ENCODE results near the gene OGG1.
"Not testable (repeated sequence)": the region's sequence is repeated elsewhere in the genome, so short reads cannot be mapped to it uniquely, and the experiment has no call there.

The OGG1 gene

GRCh38 chr3:9768141-9768775, 18.5 kb downstream of the OGG1 start:
- no peak for DNase-seq

- no peak for DNase-seq
Measured at GRCh38 chr3:9769012-9769411, 19.3 kb downstream of the OGG1 start.

GRCh38 chr3:9769426-9770275, 19.9 kb downstream of the OGG1 start, which contains the start of gene CAMK1:
CAMK1 (minus strand) TSS chr3:9769947; CDS start chr3:9767749, 2,198 bp downstream.
- DNase-seq = peak; percentile 88

GRCh38 chr3:9770276-9770812, 20.6 kb downstream of the OGG1 start:
- DNase-seq = no peak

- not testable (repeated sequence) for DNase-seq
Measured at GRCh38 chr3:9771007-9771406, 21.3 kb downstream of the OGG1 start.

- DNase-seq = no peak
Measured at GRCh38 chr3:9776896-9777693, 27.3 kb downstream of the OGG1 start.

GRCh38 chr3:9777694-9778021, 27.9 kb downstream of the OGG1 start:
- DNase-seq = no peak

GRCh38 chr3:9778143-9779074, 28.7 kb downstream of the OGG1 start:
- DNase-seq = peak; percentile 73

GRCh38 chr3:9779075-9779593, 29.4 kb downstream of the OGG1 start:
- DNase-seq = no peak

- DNase-seq = peak; percentile 76
Measured at GRCh38 chr3:9779721-9780457, 30.1 kb downstream of the OGG1 start.

GRCh38 chr3:9780458-9780812, 30.7 kb downstream of the OGG1 start:
- DNase-seq = no peak

GRCh38 chr3:9780910-9781309, 31.2 kb downstream of the OGG1 start:
- DNase-seq = no peak

GRCh38 chr3:9781551-9781950, 31.8 kb downstream of the OGG1 start:
- no peak for DNase-seq

GRCh38 chr3:9781978-9782603, 32.3 kb downstream of the OGG1 start:
- DNase-seq = no peak

GRCh38 chr3:9782770-9783169, 33.0 kb downstream of the OGG1 start:
- DNase-seq = no peak

- DNase-seq = no peak
Measured at GRCh38 chr3:9783954-9784353, 34.2 kb downstream of the OGG1 start.

- no peak for DNase-seq
Measured at GRCh38 chr3:9784965-9785364, 35.2 kb downstream of the OGG1 start.

GRCh38 chr3:9785602-9786001, 35.9 kb downstream of the OGG1 start:
- DNase-seq = no peak

GRCh38 chr3:9786209-9786739, 36.5 kb downstream of the OGG1 start:
- DNase-seq = no peak

Data from activated CD8-positive, alpha-beta memory T cell treated with anti-CD3 and anti-CD28 coated beads, Interleukin-2, amount 50 U/mL, for 48 hours (primary cell).